GM12878 (cell line): ENCODE results near the gene DENND10. TPM values are rescaled to one million over a fixed set of nuclear protein-coding genes. Genes with fewer than 3 reads are reported as not detected.
A peak's percentile ranks its signal among the peaks of the same experiment; 100 is the strongest.

ENCODE experiments used
- ATAC-seq: fragments of 200-7000 bp; cut with Tn5 transposase; 3 replicates; pipeline ENCODE4 v1.9.1; 2020; ENCODE audit warnings: mild to moderate bottlenecking, moderate library complexity
- BruUV-seq: library from RNA; stranded (reverse); fragments of 400-500 nt; replicated peaks from 2 replicates; lab custom pipeline; 2021; lab: Mats Ljungman, UMichigan
- CTCF ChIA-PET: fragments of 300-600 bp; sonication (Branson Sonifier 250); formaldehyde crosslinking; extraction: SDS; loops from one replicate; lab custom pipeline; 2021; ENCODE audit warnings: inconsistent platforms; lab: Yijun Ruan, JAX
- POLR2A ChIA-PET: fragments of 350-600 bp; formaldehyde crosslinking; extraction: SDS; loops from one replicate; lab custom pipeline; 2021; ENCODE audit warnings: inconsistent platforms; lab: Charles Lee
- RAD21 ChIA-PET: fragments of 300-600 bp; sonication (Branson Sonifier 250); formaldehyde crosslinking; loops from one replicate; lab custom pipeline; 2023; ENCODE audit warnings: antibody characterized with exemption; ENCODE audit not compliant: unreplicated experiment; lab: Charles Lee
- SMC1A ChIA-PET: fragments of 300-600 bp; sonication (Branson Sonifier 250); formaldehyde crosslinking; loops from one replicate; lab custom pipeline; 2023; ENCODE audit not compliant: unreplicated experiment, uncharacterized antibody; lab: Charles Lee
- DNase-seq: peaks from one replicate; pipeline ENCODE4 v3.0.0-alpha.2; 2011; ENCODE audit warnings: low read depth, low spot score
- FAIRE-seq: peaks from 3 replicates; lab custom pipeline; 2011; peaks lifted over from hg19 to GRCh38; lab: Jason Lieb, UNC
- H2AFZ ChIP-seq: 2 replicates; pipeline ENCODE4 v1.6.0; 2011; ENCODE audit warnings: low read depth, low read length, control low read depth; ENCODE audit not compliant: control insufficient read depth
- H3K27ac ChIP-seq: 2 replicates; pipeline ENCODE4 v1.5.1; 2011; ENCODE audit warnings: control low read depth; ENCODE audit not compliant: control insufficient read depth, insufficient read depth
- H3K27me3 ChIP-seq, 2 experiments: replicated peaks in 1 of 2; 2 replicates each; pipeline versions ENCODE4 v1.6.0 to v1.6.1; 2011; ENCODE audit warnings: low read length in 1 of 2; ENCODE audit not compliant: control insufficient read depth in 2 of 2, insufficient read depth in 2 of 2
- H3K36me3 ChIP-seq, 2 experiments: 2 replicates each; pipeline ENCODE4 v1.5.1; 2011; ENCODE audit warnings: low read length in 1 of 2; ENCODE audit not compliant: control insufficient read depth in 2 of 2, insufficient read depth in 2 of 2
- H3K4me1 ChIP-seq: 2 replicates; pipeline ENCODE4 v1.6.1; 2011; ENCODE audit warnings: mild to moderate bottlenecking, low read length, moderate library complexity, mixed read lengths; ENCODE audit not compliant: control insufficient read depth, insufficient read depth
- H3K4me2 ChIP-seq: 2 replicates; pipeline ENCODE4 v1.6.0; 2011; ENCODE audit warnings: control low read depth; ENCODE audit not compliant: control insufficient read depth, insufficient read depth
- H3K4me3 ChIP-seq: fragments of 200-600 bp; sonication (generic); 2 replicates; pipeline ENCODE4 v1.5.1; 2016
- H3K79me2 ChIP-seq: 2 replicates; pipeline ENCODE4 v1.6.0; 2011; ENCODE audit warnings: low read length; ENCODE audit not compliant: control insufficient read depth, insufficient read depth
- H3K9ac ChIP-seq: 2 replicates; pipeline ENCODE4 v1.8.0; 2011; ENCODE audit warnings: low read length, control low read depth, mixed read lengths; ENCODE audit not compliant: control insufficient read depth, insufficient read depth
- H3K9me3 ChIP-seq: replicated peaks from 3 replicates; pipeline ENCODE4 v1.5.1; 2011; ENCODE audit warnings: mild to moderate bottlenecking, low read length; ENCODE audit not compliant: control insufficient read depth, insufficient read depth
- H4K20me1 ChIP-seq: 2 replicates; pipeline ENCODE4 v1.6.0; 2011; ENCODE audit not compliant: control insufficient read depth, insufficient read depth
- BHLHE40 ChIP-seq, 2 experiments: fragments of 450-650 bp in 1 of 2; IDR thresholded peaks; 2 replicates each; pipeline ENCODE4 v1.6.1; 2011 to 2017; ENCODE audit warnings: low read depth in 2 of 2, borderline replicate concordance in 1 of 2, improper control_type of control experiment in 1 of 2, low read length in 1 of 2, mild to moderate bottlenecking in 1 of 2
- EZH2 ChIP-seq: IDR thresholded peaks from 2 replicates; pipeline ENCODE4 v1.6.1; 2012; ENCODE audit warnings: low read depth, mild to moderate bottlenecking, control low read depth, inconsistent platforms, low read length, borderline replicate concordance; ENCODE audit not compliant: control insufficient read depth
- IKZF2 ChIP-seq, 2 experiments: fragments of 450-650 bp; IDR thresholded peaks; 2 replicates each; pipeline ENCODE4 v1.6.1; 2017; ENCODE audit warnings: mild to moderate bottlenecking in 2 of 2, moderate library complexity in 2 of 2
- MEF2A ChIP-seq: IDR thresholded peaks from 2 replicates; pipeline ENCODE4 v1.6.1; 2011; ENCODE audit warnings: low read depth, mild to moderate bottlenecking, low read length, moderate library complexity; ENCODE audit not compliant: insufficient read depth
- MTA2 ChIP-seq: fragments of 450-650 bp; IDR thresholded peaks from 2 replicates; pipeline ENCODE4 v1.6.1; 2016; ENCODE audit warnings: low read depth, mild to moderate bottlenecking, moderate library complexity
- PAX5 ChIP-seq: IDR thresholded peaks from 2 replicates; pipeline ENCODE4 v1.6.1; 2011; ENCODE audit warnings: low read depth, low read length, borderline replicate concordance
- POLR2AphosphoS5 ChIP-seq: IDR thresholded peaks from 2 replicates; pipeline ENCODE4 v1.6.1; 2011; ENCODE audit warnings: mild to moderate bottlenecking, low read length, inconsistent platforms
- RCOR1 ChIP-seq: conservative IDR thresholded peaks from 2 replicates; pipeline ENCODE4 v1.6.1; 2012; ENCODE audit warnings: low read depth, low read length, improper control_type of control experiment
- SMC3 ChIP-seq: IDR thresholded peaks from 2 replicates; pipeline ENCODE4 v1.6.1; 2011; ENCODE audit warnings: low read length, improper control_type of control experiment, borderline replicate concordance
- ZBTB4 ChIP-seq: fragments of 450-650 bp; formaldehyde crosslinking; IDR thresholded peaks from 2 replicates; pipeline ENCODE4 v1.4.0; 2022; ENCODE audit warnings: mild to moderate bottlenecking, moderate library complexity
- WGBS: methylation state at CpG from one replicate; pipeline ENCODE4 v1.1.6; 2016; ENCODE audit warnings: low lambda C conversion rate; ENCODE audit not compliant: insufficient replicate concordance, insufficient coverage; ENCODE audit errors: missing lambda C conversion rate; 5-methylcytosine and 5-hydroxymethylcytosine counted together
- in situ Hi-C: fragments of 300-500 bp; cut with MboI; formaldehyde crosslinking; loops from 9 replicates; pipeline ENCODE4 v1.14.3; 2018; ENCODE audit warnings: mixed read lengths
- intact Hi-C: fragments of 100-400 bp; cut with micrococcal nuclease; formaldehyde crosslinking; loops from one replicate; pipeline ENCODE4 v1.14.2; 2022; ENCODE audit not compliant: unreplicated experiment
- polyA plus RNA-seq, 11 experiments: library from polyadenylated mRNA; depleted of rRNA in 4 of 11; unstranded in 6 of 11; stranded (reverse) in 5 of 11; fragments of >200 nt; fragmentation: Nextera tagmentation in 4 of 11; fragmentation: Illumina TruSeq in 1 of 11; extraction: Ambion mirVana in 4 of 11; extraction: Trizol in 1 of 11; gene quantifications; 1 replicate in 1 of 11; 2 replicates in 10 of 11; pipeline versions ENCODE4 v1.2.1 to v1.2.3, GENCODE V29; 2011 to 2016; ENCODE audit warnings: inconsistent platforms in 2 of 11, missing spikeins in 2 of 11, low read depth in 1 of 11
- total RNA-seq, 4 experiments: library from RNA; depleted of rRNA in 3 of 4; stranded (reverse); fragments of >200 nt in 3 of 4; fragmentation: Illumina TruSeq in 1 of 4; extraction: Trizol in 1 of 4; gene quantifications; 2 replicates each; pipeline versions ENCODE4 v1.2.1 to v1.2.3, GENCODE V29; 2013 to 2021
- TF ChIP-seq, protein P1 (sequence below): IDR thresholded peaks from 2 replicates; pipeline ENCODE4 v1.6.1; 2012; ENCODE audit warnings: low read depth, low read length, improper control_type of control experiment
- TF ChIP-seq, protein P2 (sequence below): fragments of 450-650 bp; IDR thresholded peaks from 2 replicates; pipeline ENCODE4 v1.6.1; 2016; ENCODE audit warnings: mild to moderate bottlenecking, moderate library complexity, borderline replicate concordance

The DENND10 gene
- total and polyA plus RNA-seq, 10 of the 15 experiments (the other 5 are each of a cell fraction or from before 2014, with no cell fraction given), result 21.5 to 39.8 (median 26.2) TPM

DNA sequence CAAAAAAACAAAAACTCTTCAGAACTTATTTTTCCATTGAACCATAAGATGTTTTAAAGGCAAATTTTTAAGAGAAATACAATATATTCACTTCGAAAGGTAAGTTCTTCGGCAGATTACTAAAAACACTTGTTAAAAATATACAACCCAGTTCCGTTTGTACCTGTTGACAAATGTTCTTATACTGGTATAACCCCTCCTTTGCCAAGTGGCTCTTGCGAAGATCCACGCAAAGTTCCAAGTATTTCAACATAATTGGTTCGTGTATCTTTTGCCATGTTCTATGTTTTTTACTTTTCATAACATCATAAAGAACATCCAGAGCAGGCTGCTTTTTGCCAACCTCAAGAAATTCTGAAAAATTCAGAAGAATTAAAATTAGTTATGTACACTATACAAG is 30.3 kb upstream of the DENND10 start:
- Histone ChIP-seq H3K4me1 (peaks cover 3% of the 10 kb centered on the region; the same call in 1 of the 2 replicates), H3K4me2 (0 out of 2 replicates have a peak overlapping the region, but pooled peaks have one; percentile 41), H3K27me3 (no peaks in the 10 kb centered on the region), H3K9me3 (no peaks in the 10 kb centered on the region), H3K79me2 (peaks cover 80% of the 10 kb centered on the region), H3K36me3 (peaks cover 0 to 33% of the 10 kb centered on the region in 2 experiments), H3K27ac (no peak overlapping the region), H3K4me3 (no peak overlapping the region), H2AFZ (no peak overlapping the region), H3K9ac (no peak overlapping the region), H4K20me1 (peaks cover 3% of the 10 kb centered on the region)
- DNase-seq, result no peak
- no peak for FAIRE-seq
- TF ChIP-seq EZH2, result no peak
- TF ChIP-seq PAX5, result no peak
- no peak for TF ChIP-seq SMC3
- TF ChIP-seq BHLHE40 (IDR thresholded peaks at IDR 0.05; ENCODE audit: borderline replicate concordance in 1 of 2, low read depth in 2 of 2, low read length in 1 of 2), result no peak
- TF ChIP-seq, protein P1, sequence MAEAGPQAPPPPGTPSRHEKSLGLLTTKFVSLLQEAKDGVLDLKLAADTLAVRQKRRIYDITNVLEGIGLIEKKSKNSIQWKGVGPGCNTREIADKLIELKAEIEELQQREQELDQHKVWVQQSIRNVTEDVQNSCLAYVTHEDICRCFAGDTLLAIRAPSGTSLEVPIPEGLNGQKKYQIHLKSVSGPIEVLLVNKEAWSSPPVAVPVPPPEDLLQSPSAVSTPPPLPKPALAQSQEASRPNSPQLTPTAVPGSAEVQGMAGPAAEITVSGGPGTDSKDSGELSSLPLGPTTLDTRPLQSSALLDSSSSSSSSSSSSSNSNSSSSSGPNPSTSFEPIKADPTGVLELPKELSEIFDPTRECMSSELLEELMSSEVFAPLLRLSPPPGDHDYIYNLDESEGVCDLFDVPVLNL, result no peak
- TF ChIP-seq MTA2, result no peak
- no peak for TF ChIP-seq IKZF2 (IDR thresholded peaks at IDR 0.05)
- TF ChIP-seq ZBTB4 (CRISPR knock-in tag), result no peak
- TF ChIP-seq POLR2AphosphoS5, result no peak
- no peak for TF ChIP-seq MEF2A
- no peak for TF ChIP-seq RCOR1
- TF ChIP-seq, protein P2, sequence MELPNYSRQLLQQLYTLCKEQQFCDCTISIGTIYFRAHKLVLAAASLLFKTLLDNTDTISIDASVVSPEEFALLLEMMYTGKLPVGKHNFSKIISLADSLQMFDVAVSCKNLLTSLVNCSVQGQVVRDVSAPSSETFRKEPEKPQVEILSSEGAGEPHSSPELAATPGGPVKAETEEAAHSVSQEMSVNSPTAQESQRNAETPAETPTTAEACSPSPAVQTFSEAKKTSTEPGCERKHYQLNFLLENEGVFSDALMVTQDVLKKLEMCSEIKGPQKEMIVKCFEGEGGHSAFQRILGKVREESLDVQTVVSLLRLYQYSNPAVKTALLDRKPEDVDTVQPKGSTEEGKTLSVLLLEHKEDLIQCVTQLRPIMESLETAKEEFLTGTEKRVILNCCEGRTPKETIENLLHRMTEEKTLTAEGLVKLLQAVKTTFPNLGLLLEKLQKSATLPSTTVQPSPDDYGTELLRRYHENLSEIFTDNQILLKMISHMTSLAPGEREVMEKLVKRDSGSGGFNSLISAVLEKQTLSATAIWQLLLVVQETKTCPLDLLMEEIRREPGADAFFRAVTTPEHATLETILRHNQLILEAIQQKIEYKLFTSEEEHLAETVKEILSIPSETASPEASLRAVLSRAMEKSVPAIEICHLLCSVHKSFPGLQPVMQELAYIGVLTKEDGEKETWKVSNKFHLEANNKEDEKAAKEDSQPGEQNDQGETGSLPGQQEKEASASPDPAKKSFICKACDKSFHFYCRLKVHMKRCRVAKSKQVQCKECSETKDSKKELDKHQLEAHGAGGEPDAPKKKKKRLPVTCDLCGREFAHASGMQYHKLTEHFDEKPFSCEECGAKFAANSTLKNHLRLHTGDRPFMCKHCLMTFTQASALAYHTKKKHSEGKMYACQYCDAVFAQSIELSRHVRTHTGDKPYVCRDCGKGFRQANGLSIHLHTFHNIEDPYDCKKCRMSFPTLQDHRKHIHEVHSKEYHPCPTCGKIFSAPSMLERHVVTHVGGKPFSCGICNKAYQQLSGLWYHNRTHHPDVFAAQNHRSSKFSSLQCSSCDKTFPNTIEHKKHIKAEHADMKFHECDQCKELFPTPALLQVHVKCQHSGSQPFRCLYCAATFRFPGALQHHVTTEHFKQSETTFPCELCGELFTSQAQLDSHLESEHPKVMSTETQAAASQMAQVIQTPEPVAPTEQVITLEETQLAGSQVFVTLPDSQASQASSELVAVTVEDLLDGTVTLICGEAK, result no peak
- ATAC-seq, result no peak
- BruUV-seq, result no TSS peak
- in situ Hi-C loops, result no loop called here
- intact Hi-C loops, result loop anchor here (5.0 to 10.0 kb wide), 3 partner anchors 41 to 521 kb away; partner anchors contain the start of gene TIAL1
- RAD21 ChIA-PET, result no interaction called here
- SMC1A ChIA-PET, result interaction anchor here (0.6 to 1.2 kb wide), 2 partner anchors 42 to 102 kb away, joined by 3 read pairs; no protein-coding TSS in a partner anchor
- POLR2A ChIA-PET, result no interaction called here
- 100% methylated on average over 6 of the region's 6 CpGs for WGBS
- CTCF ChIA-PET, result interaction anchor here (1.0 kb wide), 1 partner anchor 126 kb away, joined by 3 read pairs; no protein-coding TSS in a partner anchor
